ENCODE results near the gene IL36A. TPM values are rescaled to one million over a fixed set of nuclear protein-coding genes. Genes with fewer than 3 reads are reported as not detected.

Gene IL36A
- total RNA-seq, 1 donor from 2014 or later, result not detected

DNA sequence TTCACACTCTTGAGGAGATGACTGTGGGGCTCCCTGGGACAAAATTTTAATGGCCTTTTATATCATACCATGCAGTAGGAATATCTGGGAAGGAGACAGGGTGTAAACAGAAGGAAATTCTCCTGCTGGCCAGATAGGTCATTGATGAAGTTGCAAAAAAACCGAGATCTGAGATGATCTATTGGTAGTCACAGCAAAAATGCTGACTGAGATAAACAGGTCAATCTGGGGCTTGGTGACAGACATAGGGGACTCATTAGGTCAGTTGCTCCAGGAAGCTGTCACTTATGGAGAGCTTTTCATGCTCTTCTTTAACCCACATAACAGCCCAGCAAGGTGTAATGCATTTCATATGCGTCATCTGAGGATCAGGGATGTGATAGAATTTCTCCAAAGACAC is 2.6 kb upstream of the IL36A start:
- no peak for DNase-seq (ENCODE audit: low read depth, low spot score)

- no peak for DNase-seq (ENCODE audit: low read depth, low spot score)
Observed at GRCh38 chr2:113007250-113007649, 2.0 kb downstream of the IL36A start.

DNA sequence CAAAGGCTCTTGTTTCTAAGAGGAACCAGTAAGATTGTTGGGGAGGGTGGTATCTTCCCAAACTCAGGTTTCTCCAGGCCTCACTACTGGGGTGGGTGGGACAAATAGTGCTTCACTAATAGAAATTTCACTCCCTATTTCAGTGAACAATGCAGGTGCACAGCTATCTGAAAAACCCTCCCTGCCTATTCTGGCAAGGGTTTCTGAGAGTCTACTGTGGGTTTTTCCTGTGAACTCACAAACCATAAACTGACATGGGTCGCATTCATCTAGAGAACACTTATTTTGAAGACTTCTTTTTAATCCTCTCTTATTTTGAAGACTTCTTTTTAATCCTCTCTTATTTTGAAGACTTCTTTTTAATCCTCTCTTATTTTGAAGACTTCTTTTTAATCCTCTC is 4.4 kb downstream of the IL36A start:
- no peak for DNase-seq (ENCODE audit: low read depth, low spot score)

DNA sequence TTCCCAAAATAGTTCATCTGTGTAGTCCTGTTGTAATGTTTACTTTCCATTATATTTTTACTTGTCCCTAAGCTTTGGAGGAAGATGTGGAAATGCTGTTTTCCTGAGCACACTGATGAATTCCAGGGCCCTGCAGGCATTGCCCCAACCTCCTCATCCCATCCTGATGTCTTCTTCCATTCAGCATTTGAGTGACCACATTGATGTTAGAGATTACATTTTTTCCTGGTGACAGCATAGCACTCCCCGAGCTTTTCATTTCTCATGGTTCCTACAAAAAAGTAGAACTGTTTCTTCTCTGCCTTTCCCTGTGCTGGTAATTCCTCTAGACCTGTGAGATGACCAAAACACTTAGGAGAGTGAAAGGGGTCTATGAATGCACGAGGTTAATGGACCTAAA is 4.8 kb downstream of the IL36A start:
- no peak for DNase-seq (ENCODE audit: low read depth, low spot score)

DNA sequence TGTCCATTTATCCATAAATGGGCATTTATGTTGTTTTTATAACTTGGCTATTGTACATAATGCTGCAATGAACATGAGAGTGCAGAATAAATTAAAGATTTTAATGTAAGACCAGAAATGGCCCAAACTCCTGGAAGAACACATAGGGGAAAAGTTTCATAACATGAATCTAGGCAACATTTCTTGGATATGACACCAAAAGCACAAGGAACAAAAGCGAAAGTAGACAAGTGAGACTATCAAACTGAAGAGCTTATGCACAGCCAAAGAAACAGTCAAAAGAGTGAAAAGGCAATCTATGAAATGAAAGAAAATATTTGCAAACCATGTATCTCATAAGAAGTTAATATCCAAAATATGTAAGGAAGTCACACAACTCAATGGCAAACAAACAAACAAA is 5.8 kb downstream of the IL36A start:
- DNase-seq (ENCODE audit: low read depth, low spot score), result no peak

DNA sequence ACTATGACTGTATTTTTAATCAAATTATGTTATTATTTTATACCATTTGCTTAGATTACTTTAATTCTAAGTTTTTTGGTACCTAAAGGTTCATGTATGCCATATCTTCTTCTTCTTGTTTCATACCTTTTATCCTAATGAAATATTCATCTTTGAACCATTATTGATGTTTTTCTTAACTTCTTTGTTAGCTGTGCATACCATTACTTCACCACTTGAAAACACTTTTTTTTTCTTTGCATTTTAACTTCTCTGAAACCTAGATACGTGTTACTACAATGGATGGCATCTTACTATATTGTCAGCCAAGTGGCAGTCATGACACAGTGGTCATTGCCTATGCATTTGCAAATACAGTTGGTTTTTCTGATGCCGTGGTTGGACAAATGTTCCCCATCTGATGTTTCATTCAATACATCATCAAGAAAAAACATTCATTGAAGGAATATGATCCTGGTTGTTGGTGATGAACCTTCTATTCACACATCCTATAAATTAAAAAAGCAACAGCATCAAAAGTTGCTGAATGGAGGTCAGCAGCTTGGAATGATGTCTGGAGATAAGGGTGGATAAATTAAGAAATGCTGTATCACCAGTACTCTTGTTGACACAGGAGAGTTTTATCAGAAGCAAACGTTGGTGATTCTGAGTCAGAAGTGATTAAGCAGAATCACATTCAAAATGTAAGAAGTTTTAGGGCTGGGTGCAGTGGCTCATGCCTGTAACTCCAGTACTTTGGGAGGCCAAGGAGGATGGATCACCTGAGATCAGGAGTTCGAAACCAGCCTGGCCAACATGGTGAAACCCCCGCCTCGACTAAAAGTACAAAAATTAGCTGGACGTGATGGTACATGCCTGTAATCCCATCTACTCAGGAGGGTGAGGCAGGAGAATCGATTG is 7.4 kb downstream of the IL36A start:
- DNase-seq (ENCODE audit: low read depth, low spot score), result no peak

DNA sequence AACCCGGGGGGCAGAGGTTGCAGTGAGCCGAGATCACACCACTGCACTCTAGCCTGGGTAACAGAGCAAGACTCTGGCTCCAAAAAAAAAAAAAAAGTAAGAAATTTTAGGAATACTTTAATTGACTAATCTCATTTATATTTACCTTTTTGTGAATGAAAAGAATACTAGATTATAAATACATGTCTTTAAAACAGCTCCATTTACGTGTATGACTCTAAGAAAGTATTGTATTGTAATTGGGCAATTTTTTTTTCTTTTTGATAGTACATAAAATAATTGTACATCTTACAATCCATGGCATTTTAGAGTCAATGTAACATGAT is 8.0 kb downstream of the IL36A start:
- no peak for DNase-seq (ENCODE audit: low read depth, low spot score)

GRCh38 chr2:113014067-113014466 is 8.8 kb downstream of the IL36A start:
- no peak for DNase-seq (ENCODE audit: low read depth, low spot score)

- no peak for DNase-seq (ENCODE audit: low read depth, low spot score)
Observed at GRCh38 chr2:113015042-113015441, 9.8 kb downstream of the IL36A start.

DNA sequence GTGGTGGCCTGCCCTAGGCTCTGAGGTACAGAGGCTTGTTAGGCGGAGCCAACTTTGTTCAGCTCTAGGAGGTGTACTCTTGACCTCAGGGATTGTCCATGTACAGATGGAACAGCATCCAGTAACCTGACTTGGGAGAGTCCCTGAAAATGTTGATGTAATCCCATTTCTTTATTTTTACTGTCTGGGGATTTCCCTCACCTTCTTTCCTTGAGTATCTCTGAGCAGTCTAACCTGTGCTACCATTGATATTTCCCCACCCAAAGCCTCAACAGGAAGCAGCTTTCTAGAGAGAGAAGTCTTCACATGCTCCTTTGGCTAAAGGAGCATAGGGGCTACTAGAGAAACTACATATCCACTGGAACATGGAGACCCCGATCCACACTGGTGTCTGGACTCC is 10.4 kb downstream of the IL36A start:
- DNase-seq (ENCODE audit: low read depth, low spot score), result no peak

- no peak for DNase-seq (ENCODE audit: low read depth, low spot score)
Observed at GRCh38 chr2:113018509-113018908, 13.2 kb downstream of the IL36A start.

GRCh38 chr2:113021312-113021711 is 16.1 kb downstream of the IL36A start:
- DNase-seq (ENCODE audit: low read depth, low spot score), result no peak

DNA sequence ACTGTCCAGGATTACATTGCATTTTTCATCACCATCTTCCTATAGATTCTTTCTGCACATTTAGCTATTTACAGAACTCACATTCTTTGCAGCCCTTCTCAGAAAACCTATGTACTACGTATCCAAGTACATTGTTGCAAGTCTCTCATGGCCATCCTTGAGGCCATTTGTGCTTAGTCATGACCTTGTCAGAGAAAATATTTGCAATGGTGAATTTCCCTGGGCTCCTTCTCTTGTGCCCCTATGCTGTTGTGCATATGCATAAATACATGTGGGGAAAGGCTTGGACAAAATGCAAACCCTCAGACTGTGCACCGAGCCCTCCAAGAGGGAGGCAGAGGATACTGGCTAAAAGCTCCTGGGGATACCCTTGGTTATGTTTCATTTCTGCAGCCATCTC is 19.5 kb downstream of the IL36A start:
- DNase-seq (ENCODE audit: low read depth, low spot score), result no peak

GRCh38 chr2:113025737-113026136 is 20.5 kb downstream of the IL36A start:
- DNase-seq (ENCODE audit: low read depth, low spot score), result no peak

DNA sequence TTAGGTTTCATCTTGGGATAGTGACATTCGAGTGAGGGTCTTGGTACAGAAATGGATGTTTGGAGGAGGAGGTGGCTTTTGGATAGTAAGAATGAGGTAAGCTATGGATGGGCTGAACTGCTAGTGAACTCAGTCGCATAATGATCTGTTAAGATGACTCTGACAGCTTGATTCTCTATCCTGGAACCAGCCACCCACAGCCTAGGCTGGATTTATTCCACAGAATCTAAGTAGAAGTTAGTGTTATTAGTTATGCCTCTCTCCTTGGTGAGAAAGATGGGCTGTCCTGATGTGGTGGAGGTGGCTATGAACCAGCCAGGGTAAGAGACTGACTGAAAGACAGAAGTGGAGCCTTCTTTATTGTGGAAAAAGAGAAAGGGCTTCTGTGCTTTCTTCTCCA is 22.4 kb downstream of the IL36A start:
- DNase-seq (ENCODE audit: low read depth, low spot score), result no peak

GRCh38 chr2:113028112-113028511 is 22.9 kb downstream of the IL36A start:
- DNase-seq (ENCODE audit: low read depth, low spot score), result no peak

DNA sequence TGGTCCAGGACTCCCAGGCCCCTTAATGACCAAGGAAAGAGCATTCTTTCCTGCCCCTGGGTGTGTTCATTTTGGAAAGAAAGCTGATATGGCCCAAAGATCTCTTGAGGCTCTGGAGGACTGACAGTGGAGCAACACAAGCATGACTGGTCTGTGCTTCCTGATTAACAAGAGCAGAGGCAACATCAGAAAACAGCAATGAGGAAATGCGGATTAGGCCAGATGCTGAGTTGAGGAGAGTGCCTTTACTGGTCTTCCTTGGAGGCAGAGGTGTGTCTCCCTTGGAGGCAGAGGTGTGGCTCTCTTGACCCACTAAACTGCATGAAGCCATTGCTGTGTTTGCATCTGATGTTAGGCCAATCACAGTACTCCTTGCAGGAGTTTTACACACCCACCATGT is 27.5 kb downstream of the IL36A start:
- no peak for DNase-seq (ENCODE audit: low read depth, low spot score)

DNA sequence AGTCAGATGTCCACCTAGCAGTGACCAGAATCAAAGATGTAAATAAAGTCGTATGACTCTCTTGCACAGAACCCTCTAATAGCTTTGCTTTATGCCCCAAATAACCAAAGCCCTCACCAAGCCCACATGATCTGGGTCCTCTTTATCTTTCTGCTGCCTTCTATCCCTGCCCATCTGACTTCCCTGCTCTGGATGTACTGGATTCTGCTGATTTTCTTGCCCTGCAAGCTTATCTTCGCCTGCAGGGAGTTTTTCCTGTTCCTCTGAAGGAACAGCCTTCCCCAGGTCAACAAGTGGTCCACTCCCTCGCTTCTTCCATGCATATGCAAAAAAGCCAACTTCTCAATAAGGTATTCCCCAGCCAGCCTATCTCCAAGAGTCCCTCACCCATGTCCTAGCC is 28.8 kb downstream of the IL36A start:
- no peak for DNase-seq (ENCODE audit: low read depth, low spot score)

- DNase-seq (ENCODE audit: low read depth, low spot score), result no peak
Observed at GRCh38 chr2:113036763-113037162, 31.5 kb downstream of the IL36A start.

DNA sequence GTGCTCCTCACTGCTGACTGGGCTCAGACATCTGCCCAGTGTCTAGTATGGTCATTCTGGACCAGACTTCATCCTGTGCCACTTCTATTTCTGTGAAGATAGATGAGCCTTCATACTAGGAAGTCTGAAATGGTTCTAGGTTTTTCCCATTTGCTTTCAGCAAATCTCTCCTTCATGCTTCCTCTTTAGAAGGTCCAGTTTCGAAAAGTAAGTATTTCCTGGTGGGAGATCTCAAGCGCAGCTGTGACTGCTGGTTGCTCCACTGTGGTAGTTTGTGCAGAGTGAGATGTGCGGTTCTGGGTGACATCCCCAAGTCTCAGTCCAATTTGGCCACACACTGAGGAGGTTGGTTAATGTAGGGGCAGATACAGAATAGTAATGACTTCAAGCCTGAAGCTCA is 33.0 kb downstream of the IL36A start:
- no peak for DNase-seq (ENCODE audit: low read depth, low spot score)

GRCh38 chr2:113039158-113039557 is 33.9 kb downstream of the IL36A start:
- no peak for DNase-seq (ENCODE audit: low read depth, low spot score)

DNA sequence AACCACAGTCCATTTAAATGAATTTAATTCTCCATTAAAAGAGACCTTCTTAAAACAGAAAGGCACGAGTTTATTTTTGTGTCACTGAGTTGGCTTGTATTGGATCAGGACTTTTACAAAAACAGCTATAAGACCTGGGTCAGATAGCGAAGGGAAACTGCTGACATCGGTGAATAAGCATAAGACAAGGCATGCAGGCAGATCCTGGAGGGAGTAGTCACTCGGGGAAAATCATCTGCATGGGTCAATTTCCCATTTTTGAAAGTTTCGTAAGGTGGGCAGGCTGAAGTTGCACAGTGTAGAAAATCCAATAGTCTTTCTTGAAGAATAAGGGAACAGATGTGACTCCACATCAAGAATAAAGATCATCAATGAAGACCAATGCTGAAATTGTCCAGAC is 34.5 kb downstream of the IL36A start:
- DNase-seq (ENCODE audit: low read depth, low spot score), result no peak

DNA sequence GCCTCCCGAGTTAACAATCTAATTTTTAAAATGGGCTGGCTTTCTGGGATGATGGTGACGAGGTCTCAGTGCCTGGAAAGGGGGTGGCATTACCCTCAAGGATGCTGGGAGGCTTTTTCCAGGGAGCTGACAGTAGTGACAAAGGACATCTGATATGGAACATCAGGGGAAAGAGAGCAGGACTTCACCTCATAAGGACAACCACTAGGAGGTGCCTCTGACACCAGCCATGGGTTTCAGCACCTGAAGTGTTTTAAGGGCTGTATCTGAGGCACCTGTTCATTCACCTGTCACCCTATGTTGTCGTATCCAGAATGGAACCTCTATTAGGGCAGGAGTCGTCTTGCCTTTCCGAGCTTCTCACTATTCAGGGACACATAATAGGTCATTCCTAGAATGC is 36.6 kb downstream of the IL36A start:
- DNase-seq (ENCODE audit: low read depth, low spot score), result no peak

- no peak for DNase-seq (ENCODE audit: low read depth, low spot score)
Observed at GRCh38 chr2:113046465-113046864, 41.2 kb downstream of the IL36A start.

Data from pulmonary artery endothelial cell (primary cell).